ENCODE results near the gene LAMA1. TPM values are rescaled to one million over a fixed set of nuclear protein-coding genes. Genes with fewer than 3 reads are reported as not detected.

LAMA1 gene
- total RNA-seq, 4 donors from 2014 or later, result 0.48 to 2.9 (median 2.6) TPM; not detected in 1

DNA sequence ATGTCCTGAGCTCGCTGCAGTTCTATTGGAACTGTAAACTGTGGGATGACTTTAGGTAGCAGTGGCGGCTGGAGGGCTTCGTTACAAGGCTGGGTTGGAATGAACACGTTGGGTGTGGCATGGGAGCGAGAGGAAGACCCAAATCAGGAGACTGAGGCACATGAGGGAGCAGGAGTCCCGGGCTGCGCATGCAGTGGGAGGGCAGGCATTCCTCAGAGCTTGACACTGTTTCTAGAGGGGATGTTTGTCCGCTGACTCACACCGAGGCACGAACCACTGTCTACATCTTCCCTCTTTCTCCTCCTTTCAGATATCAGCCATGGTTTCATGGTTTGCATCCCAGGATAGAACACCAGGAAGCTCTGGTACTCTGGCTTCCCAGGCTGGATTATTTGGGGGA lies 40.6 kb upstream of the LAMA1 start:
- Histone ChIP-seq H3K4me3 (no peak overlapping the region), H3K9me3 (no peaks in the 10 kb centered on the region), H3K36me3 (no peaks in the 10 kb centered on the region), H3K27ac (no peak overlapping the region), H3K4me1 (no peaks in the 10 kb centered on the region), H3K27me3 (no peaks in the 10 kb centered on the region)
- 69 to 75% methylated on average over 9 to 10 of the region's 10 CpGs for WGBS, 2 donors (ENCODE audit: low coverage in 1 of 2)
- TF ChIP-seq, protein P1, sequence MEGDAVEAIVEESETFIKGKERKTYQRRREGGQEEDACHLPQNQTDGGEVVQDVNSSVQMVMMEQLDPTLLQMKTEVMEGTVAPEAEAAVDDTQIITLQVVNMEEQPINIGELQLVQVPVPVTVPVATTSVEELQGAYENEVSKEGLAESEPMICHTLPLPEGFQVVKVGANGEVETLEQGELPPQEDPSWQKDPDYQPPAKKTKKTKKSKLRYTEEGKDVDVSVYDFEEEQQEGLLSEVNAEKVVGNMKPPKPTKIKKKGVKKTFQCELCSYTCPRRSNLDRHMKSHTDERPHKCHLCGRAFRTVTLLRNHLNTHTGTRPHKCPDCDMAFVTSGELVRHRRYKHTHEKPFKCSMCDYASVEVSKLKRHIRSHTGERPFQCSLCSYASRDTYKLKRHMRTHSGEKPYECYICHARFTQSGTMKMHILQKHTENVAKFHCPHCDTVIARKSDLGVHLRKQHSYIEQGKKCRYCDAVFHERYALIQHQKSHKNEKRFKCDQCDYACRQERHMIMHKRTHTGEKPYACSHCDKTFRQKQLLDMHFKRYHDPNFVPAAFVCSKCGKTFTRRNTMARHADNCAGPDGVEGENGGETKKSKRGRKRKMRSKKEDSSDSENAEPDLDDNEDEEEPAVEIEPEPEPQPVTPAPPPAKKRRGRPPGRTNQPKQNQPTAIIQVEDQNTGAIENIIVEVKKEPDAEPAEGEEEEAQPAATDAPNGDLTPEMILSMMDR (IDR thresholded peaks at IDR 0.05), result no peak
- no peak for TF ChIP-seq POLR2A (IDR thresholded peaks at IDR 0.05)
- TF ChIP-seq EP300 (IDR thresholded peaks at IDR 0.05; ENCODE audit: low read depth), result no peak
- no peak for TF ChIP-seq POLR2AphosphoS5 (IDR thresholded peaks at IDR 0.05)
- DNase-seq, result no peak
- in situ Hi-C loops (cut with MboI; ENCODE audit: low pct_ligation_motif_present in 1 of 4, low pct_unique_long_range_greater_than_20kb in 1 of 4, low sequenced_read_pairs in 3 of 4), result loop anchor here in 1 of 4 donors (25.0 kb wide), 1 partner anchor 246 kb away; no protein-coding TSS in a partner anchor
- intact Hi-C loops (cut with DNase I; ENCODE audit: low total_unique reads), result no loop called here

DNA sequence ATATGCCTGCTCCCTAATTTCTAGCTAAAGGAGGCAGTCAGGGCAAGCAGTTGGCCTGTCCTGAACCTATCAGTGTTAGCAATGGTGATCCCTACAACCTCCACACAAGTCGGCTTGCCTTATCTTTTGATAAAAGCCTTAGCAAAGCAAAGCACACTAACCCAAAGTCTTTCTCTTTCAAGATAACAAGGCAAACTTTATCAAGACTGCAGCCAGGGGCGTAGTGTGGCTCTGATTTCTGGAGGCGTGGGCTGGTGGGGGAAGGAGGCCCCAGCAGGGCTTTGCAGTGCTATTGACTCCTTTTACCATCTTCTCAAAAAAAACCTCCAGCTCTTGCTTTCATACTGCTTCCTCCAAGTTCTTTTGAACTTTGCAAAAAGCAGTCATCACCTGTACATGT lies 40.2 kb upstream of the LAMA1 start:
- H3K9me3 ChIP-seq, result no peaks in the 10 kb centered on the region
- no peaks in the 10 kb centered on the region for H3K4me1 ChIP-seq
- no peaks in the 10 kb centered on the region for H3K36me3 ChIP-seq
- H3K27me3 ChIP-seq, result no peaks in the 10 kb centered on the region
- no peak for DNase-seq
- intact Hi-C loops (cut with DNase I; ENCODE audit: low total_unique reads), result no loop called here
- 61 to 100% methylated on average over 1 to 3 of the region's 3 CpGs for WGBS, 2 donors (ENCODE audit: low coverage in 1 of 2)
- TF ChIP-seq POLR2AphosphoS5 (IDR thresholded peaks at IDR 0.05), result no peak
- TF ChIP-seq, protein P1 (IDR thresholded peaks at IDR 0.05), result no peak
- no peak for TF ChIP-seq EP300 (IDR thresholded peaks at IDR 0.05; ENCODE audit: low read depth)
- no peak for TF ChIP-seq POLR2A (IDR thresholded peaks at IDR 0.05)
- no peak overlapping the region for H3K27ac ChIP-seq
- in situ Hi-C loops (cut with MboI; ENCODE audit: low pct_ligation_motif_present in 1 of 4, low pct_unique_long_range_greater_than_20kb in 1 of 4, low sequenced_read_pairs in 3 of 4), result loop anchor here in 1 of 4 donors (25.0 kb wide), 1 partner anchor 245 kb away; no protein-coding TSS in a partner anchor
- H3K4me3 ChIP-seq, result no peak overlapping the region

DNA sequence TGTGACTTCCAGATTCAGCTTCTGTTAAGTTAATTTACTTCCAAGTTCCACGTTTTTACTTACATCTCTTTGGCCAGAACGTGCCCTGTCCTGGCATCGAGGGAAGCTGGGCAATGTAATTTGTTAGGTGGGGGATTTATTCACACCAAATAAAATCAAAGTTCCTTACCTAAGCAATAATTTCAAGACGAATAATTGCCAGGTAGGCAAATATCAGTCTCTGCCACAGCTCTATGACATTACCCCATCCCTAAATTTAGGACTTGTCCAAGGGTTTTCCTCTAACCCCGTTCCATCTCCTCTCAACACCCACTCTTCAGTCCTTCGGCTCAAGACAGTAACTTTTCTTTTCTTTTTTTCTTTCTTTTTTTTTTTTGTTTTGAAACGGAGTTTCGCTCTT lies 38.3 kb upstream of the LAMA1 start:
- no peaks in the 10 kb centered on the region for H3K27me3 ChIP-seq
- DNase-seq, result no peak
- TF ChIP-seq POLR2AphosphoS5 (IDR thresholded peaks at IDR 0.05), result no peak
- TF ChIP-seq, protein P1 (IDR thresholded peaks at IDR 0.05), result no peak
- no peak for TF ChIP-seq POLR2A (IDR thresholded peaks at IDR 0.05)
- TF ChIP-seq EP300 (IDR thresholded peaks at IDR 0.05; ENCODE audit: low read depth), result no peak
- 79 to 85% methylated on average over 6 to 8 of the region's 8 CpGs for WGBS, 2 donors (ENCODE audit: low coverage in 1 of 2)
- no peak overlapping the region for H3K27ac ChIP-seq
- H3K4me1 ChIP-seq, result no peaks in the 10 kb centered on the region
- intact Hi-C loops (cut with DNase I; ENCODE audit: low total_unique reads) (no loop called here), in situ Hi-C loops (cut with MboI; ENCODE audit: low pct_ligation_motif_present in 1 of 4, low pct_unique_long_range_greater_than_20kb in 1 of 4, low sequenced_read_pairs in 3 of 4) (loop anchor here in 1 of 4 donors (25.0 kb wide), 1 partner anchor 244 kb away; no protein-coding TSS in a partner anchor)
- no peak overlapping the region for H3K4me3 ChIP-seq
- H3K9me3 ChIP-seq, result no peaks in the 10 kb centered on the region
- H3K36me3 ChIP-seq, result no peaks in the 10 kb centered on the region

DNA sequence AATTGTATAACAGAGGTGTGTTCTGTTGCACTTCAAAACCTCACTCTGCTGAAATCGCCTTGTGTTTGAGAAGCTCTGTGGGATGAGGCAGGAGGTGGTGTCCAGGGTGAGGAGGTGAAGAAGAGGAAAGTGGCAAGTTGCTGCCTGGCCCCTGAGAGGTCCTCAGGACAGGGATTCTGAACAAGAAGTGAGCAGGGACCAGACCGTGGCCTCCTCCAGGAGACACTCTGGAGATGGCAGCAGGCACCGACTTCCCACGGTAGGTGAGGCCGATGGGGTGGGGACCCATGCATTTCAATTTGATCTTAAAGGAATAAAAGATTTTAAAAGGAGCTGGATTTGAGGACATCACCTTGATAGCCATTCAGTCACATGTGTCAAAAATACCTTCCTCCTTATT lies 37.5 kb upstream of the LAMA1 start:
- TF ChIP-seq EP300 (IDR thresholded peaks at IDR 0.05; ENCODE audit: low read depth), result no peak
- TF ChIP-seq, protein P1 (IDR thresholded peaks at IDR 0.05), result no peak
- no peak for TF ChIP-seq POLR2AphosphoS5 (IDR thresholded peaks at IDR 0.05)
- H3K9me3 ChIP-seq, result no peaks in the 10 kb centered on the region
- H3K4me1 ChIP-seq, result no peaks in the 10 kb centered on the region
- in situ Hi-C loops (cut with MboI; ENCODE audit: low pct_ligation_motif_present in 1 of 4, low pct_unique_long_range_greater_than_20kb in 1 of 4, low sequenced_read_pairs in 3 of 4) (loop anchor here in 1 of 4 donors (25.0 kb wide), 1 partner anchor 243 kb away; no protein-coding TSS in a partner anchor), intact Hi-C loops (cut with DNase I; ENCODE audit: low total_unique reads) (no loop called here)
- no peaks in the 10 kb centered on the region for H3K36me3 ChIP-seq
- no peak for DNase-seq
- H3K27ac ChIP-seq, result no peak overlapping the region
- 71 to 88% methylated on average over 4 to 5 of the region's 5 CpGs for WGBS, 2 donors (ENCODE audit: low coverage in 1 of 2)
- H3K4me3 ChIP-seq, result no peak overlapping the region
- H3K27me3 ChIP-seq, result no peaks in the 10 kb centered on the region

All from transverse colon (tissue), 4 donors.